OCI-M2 (cell line): Measurements from ENCODE around the gene ACSBG1.

Experiments
- DNase-seq: peaks from one replicate; lab custom pipeline; 2025; ENCODE audit not compliant: unreplicated experiment; lab: John Stamatoyannopoulos, UW

Gene ACSBG1

DNA sequence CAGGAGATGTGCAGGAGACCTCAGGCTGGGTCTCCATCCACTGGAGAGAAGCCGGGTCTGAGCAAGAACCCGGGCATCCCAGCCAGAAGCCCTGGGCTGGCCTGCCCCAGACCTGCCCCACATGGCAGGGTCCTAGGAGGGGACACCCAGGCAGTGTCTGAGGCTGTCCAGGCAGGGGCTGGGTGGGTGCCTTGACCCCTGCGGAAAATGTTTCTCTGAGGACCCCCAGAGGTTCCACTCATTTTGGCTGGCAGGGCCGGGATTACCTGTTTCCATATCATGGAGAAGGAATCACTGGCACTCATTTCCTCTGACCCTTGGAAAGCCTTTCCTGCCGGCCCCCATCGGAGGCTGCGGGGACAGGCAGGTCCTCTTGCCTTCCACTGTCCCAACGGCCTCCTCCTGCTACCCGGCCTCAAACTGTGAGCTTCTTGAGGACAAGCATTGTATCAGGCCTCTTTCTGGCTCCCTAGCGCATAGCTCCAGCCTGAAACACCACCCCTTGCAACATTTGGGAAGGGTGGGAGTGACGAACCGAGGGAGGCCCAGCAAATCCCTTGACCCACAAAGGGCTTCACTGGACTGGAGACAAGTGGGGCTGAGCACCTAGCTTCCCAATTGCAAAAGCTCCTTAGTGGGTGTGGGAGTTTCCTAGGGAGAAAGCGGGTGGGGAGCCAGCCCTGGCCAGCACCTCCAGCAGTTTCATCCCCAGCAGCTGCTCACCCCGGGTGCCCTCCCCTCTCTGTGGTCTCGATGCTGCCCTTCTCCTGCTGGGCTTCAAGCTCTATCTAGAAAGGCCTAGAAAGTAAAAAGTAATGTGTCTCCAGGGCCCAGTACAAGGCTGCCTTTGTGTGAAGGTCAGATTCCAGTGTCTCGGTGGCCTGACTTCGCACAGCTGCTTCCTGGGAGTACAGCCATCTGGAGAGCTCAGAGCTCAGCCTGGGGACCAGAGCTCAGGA is 29.7 kb downstream of the ACSBG1 start:
- no peak for DNase-seq

DNA sequence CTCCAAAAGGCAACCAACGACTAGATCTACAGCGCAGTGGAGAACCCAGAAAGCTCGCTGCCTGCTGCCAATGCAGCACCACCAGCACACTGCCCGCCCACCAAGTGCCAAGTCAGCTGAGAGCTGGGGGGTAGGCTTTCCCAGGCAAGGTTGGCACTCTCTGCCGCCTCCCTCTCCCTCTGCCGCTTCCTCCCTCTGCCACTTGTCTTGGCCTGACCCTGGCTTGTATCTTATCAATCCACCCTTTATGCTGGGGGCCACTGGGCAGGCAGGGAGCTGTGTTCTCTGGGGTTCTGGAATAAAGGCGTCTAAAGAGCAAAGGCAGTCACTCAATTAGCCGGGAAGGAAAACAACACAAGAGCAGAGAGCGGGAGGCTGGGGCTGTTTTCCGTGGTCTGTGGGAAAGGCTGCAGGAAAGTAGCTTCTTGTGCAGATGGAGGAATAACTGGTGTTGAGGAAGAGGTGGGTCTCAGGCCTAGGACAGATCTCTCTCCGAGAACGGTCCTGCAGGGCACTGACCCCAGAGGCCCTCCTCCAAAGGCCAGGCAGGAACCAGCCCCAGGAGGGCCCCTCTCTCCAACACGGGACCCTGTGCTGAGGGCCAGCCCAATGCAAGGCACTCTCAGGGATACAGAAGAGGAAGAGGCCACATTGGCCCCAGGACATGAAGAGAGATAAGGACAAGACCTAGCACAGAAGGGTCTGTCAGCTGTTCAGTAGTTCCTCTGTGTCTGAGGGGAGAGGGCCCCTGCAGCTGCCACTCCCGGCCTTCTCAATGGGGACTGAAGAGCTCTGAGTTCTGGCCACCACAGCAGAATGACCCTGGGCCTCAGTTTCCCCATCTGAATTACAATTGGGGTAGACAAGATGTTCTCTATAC is 30.8 kb downstream of the ACSBG1 start:
- no peak for DNase-seq

DNA sequence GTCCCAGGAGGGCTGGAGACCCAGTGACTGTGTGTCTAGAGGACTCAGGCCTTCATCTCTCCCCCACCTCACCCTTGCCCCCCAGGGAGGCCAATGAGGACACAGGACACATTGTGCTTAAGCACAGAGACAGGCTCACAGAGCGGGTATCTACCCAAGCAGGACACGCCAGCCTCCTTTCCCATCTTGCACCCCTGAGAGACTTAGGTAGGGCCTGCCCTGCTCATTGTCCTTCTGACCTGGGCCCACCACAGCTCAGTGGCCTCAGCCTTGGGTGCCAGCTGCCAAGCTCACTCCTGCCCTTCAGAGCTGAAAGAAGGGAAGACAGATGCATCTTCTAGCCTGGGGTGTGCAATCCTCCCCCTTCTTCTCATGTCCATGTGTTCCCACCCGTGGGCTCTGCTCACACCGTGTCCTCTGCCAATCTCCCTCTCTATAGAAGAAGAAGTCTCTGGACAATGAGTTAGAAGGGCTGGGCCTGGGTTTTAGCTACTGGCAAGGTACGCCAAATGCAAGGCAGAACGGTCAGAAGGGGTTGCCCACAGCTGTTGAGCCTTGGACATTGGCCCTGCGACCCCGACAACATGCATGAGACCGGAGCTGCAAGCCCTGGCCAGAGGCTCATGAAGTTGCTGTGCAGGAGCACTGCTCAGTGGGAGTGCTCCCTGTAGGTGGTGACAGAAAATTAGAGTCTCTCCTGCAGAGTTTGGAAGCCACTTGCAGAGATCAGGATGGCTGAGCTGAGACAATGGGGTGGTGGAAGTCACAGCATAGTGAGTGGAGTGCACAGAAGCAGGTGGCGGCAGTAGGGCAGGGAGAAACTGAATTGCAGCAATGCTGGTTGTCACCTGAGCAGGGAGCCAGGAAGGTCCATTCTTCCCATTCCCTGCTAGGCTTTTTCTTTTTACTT is 32.8 kb downstream of the ACSBG1 start:
- DNase-seq: no peak

DNA sequence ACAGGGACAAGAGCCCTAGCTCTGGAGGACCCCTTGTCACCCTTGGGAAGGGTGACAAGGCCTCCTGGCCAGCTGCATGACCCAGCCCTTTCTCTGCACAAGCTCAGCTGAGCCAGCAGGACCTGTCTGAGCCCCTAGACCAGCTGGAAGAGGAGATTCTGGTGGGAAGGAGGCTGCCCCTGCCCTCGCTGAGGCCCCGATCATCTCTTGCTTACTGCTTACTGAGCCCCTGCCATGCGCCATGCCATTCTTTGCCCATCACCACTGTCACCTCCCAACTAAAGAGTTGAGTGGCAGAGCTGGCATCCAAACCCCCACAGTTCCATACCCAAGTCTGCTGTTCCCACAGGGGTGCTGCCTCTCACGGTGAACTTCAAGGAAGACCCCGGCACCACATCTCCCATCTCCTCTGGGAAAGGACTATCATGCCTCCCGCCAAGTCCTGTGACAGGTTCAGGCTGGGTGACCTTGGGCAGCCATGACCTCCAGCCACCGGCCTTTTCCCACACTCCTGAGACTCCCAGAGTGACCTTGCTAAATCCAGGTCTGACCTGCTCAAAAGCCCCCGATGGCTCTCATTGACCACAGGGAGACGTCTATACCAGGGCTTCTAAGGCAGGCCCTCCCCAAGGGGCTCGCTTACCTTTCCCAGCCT is 34.0 kb downstream of the ACSBG1 start:
- DNase-seq: no peak

DNA sequence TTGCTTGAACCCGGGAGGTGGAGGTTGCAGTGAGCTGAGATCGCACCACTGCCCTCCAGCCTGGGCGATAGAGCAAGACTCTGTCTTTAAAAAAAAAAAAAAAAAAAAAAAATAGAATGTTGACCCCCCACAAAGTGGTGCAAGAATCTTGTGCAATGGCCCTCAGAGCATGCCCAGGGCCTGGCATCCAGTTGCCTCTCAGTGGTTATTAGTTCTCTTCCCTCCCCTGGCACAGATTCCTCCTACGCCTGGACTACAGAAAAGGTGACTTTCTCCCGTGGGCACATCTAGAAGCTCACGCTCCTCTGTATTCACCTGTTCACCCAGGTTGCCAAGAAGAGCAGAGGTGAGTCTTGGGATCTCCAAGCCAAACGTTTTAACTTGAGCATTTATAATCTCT is 36.7 kb downstream of the ACSBG1 start:
- DNase-seq: no peak

DNA sequence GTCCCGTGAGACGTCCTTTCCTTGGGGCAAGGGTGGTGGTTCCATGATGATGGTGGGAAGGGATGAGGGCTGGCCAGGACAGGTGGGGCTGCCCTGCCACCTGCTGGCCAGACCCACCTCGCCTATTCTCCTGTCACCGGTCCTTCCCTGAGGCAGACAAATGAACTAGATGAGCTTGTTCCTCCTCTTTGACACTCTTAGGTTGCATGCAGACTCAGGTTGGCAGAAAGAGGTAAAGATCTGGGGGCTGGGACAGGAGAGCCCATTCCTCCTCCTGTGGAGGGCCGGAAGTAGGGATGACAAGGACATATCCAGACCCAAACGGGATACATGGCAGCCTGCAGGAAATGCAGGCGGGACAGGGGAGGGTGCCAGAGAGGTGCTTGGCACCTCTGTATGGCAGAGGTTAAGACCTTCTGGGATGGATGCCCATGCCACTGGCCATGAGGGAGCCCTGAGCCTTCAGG is 38.6 kb downstream of the ACSBG1 start:
- DNase-seq: no peak

- no peak for DNase-seq
Measured at GRCh38 chr15:78194568-78194925, 39.8 kb downstream of the ACSBG1 start.

GRCh38 chr15:78193731-78194567 is 40.4 kb downstream of the ACSBG1 start:
- DNase-seq: no peak

- no peak for DNase-seq
Measured at GRCh38 chr15:78192826-78193594, 41.4 kb downstream of the ACSBG1 start.

DNA sequence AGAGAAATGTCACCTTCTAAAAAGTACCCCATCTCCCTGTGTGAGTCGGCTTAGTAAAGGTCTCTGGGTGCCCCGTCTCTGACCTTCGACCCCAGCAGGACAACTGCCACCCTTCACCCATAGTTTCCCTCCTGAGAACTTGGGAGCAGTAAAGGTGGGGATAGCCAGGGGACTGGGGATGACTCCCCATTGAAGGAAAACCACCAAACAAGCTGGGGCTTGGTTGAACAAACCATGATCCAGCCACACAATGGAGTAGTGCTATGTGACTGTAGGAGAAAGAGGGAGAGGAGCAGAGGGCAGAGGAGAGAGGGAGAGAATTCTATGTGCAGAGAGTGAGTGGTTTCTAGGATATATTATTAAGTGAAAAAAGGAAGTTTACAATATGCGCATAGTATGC is 51.5 kb downstream of the ACSBG1 start:
- no peak for DNase-seq

DNA sequence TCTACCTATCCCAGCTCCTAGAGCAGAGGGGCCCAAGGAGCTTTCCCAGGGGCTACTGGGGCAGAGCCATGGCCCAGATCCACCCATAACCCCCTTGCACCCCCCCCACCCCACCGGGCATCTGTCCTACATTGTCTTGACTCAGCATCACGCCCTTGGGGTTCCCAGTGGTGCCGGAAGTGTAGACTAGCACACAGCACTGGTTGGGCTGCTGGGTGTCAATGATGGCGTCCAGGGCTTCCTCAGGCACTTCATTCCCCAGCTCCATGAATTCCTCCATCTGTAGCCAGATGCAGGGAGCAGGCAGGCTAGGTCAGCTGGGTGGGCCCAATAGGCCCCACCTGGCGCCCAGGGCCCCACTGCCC is 52.0 kb downstream of the ACSBG1 start:
- DNase-seq: no peak

- DNase-seq: no peak
Measured at GRCh38 chr15:78179906-78180305, 54.5 kb downstream of the ACSBG1 start.

GRCh38 chr15:78179286-78179840 is 55.0 kb downstream of the ACSBG1 start:
- no peak for DNase-seq

DNA sequence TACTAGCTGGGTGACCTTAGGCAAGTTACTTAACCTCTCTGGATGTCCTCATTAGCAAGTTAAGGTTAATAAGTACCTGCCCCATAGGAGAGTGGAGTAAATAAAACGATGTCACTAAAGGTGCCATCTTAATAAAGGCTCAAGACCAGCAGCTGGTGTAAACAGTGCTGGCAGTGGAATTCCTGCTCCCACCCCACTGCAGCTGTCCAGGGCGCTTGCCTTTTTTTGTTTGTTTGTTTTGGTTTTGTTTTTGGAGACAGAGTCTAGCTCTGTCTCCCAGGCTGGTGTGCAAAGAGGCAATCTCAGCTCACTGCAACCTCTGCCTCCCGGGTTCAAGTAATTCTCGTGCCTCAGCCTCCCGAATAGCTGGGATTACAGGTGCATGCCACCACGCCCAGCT is 56.3 kb downstream of the ACSBG1 start:
- DNase-seq: no peak

- no peak for DNase-seq
Measured at GRCh38 chr15:78177447-78177873, 56.9 kb downstream of the ACSBG1 start.

GRCh38 chr15:78175330-78175729 is 59.0 kb downstream of the ACSBG1 start:
- no peak for DNase-seq

DNA sequence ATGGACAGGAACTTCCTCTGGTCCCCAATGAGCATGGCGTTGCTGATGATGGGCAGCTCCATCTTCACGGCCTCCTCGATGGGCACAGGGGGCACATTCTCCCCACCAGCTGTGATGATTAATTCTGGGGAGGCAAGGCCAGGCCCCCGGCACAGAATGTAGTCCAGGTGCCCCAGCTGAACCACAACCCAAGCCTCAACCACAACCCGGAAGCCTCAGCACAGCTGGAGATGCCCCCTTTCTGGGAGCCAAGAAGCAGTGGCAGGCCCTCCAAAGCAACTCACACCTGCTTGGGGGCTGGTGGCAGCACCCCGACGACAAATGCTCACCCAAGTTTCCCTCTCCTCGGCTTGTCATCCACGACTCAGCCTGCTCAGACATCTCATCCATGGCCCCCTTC is 60.0 kb downstream of the ACSBG1 start:
- DNase-seq: no peak

- DNase-seq: no peak
Measured at GRCh38 chr15:78171864-78172472, 62.4 kb downstream of the ACSBG1 start.
